Measurements from ENCODE around the gene ZAR1L.

The ZAR1L gene

DNA sequence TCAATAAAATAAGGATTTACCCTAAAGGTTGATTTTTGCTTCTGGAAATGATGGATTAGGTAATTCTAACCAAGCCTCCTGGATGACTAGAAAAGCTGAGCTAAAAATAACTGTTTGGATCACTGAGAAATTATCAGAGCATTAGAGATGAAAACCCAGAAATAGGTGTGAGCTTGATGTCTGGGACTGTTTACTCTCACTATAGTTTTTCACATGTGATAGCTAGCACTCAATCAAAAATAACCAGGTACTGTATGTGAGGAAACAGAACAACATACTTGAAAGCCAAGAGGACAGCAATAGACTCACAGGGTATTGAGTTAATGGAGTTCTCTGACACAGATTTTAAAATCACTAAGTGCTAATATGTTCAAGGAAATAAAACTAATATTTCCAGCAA is 9.5 kb downstream of the ZAR1L start:
- TF ChIP-seq POLR2A (IDR thresholded peaks at IDR 0.05; ENCODE audit: low read depth, low read length), result no peak
- TF ChIP-seq PAX5 (IDR thresholded peaks at IDR 0.05; ENCODE audit: insufficient read depth, low read length, severe bottlenecking), result no peak
- no peak for TF ChIP-seq POU2F2 (IDR thresholded peaks at IDR 0.05; ENCODE audit: low read depth, low read length)
- DNase-seq (ENCODE audit: insufficient read length, low spot score), result no peak
- FAIRE-seq, result no peak

GRCh38 chr13:32302461-32302860 is 12.7 kb downstream of the ZAR1L start:
- TF ChIP-seq SPI1 (IDR thresholded peaks at IDR 0.05; ENCODE audit: low read depth, low read length) (no peak), PAX5 (IDR thresholded peaks at IDR 0.05; ENCODE audit: insufficient read depth, low read length, severe bottlenecking) (no peak), POU2F2 (IDR thresholded peaks at IDR 0.05; ENCODE audit: low read depth, low read length) (no peak), POLR2A (IDR thresholded peaks at IDR 0.05; ENCODE audit: low read depth, low read length) (no peak), TAF1 (IDR thresholded peaks at IDR 0.05; ENCODE audit: low read depth, low read length) (no peak), POLR2AphosphoS5 (IDR thresholded peaks at IDR 0.05; ENCODE audit: low read depth, low read length) (no peak)
- DNase-seq (ENCODE audit: insufficient read length, low spot score) (no peak), FAIRE-seq (no peak)

GRCh38 chr13:32300920-32301319 is 14.2 kb downstream of the ZAR1L start:
- no peak for DNase-seq (ENCODE audit: insufficient read length, low spot score)
- TF ChIP-seq TAF1 (IDR thresholded peaks at IDR 0.05; ENCODE audit: low read depth, low read length) (no peak), SPI1 (IDR thresholded peaks at IDR 0.05; ENCODE audit: low read depth, low read length) (no peak), POU2F2 (IDR thresholded peaks at IDR 0.05; ENCODE audit: low read depth, low read length) (no peak), PAX5 (IDR thresholded peaks at IDR 0.05; ENCODE audit: insufficient read depth, low read length, severe bottlenecking) (no peak), POLR2A (IDR thresholded peaks at IDR 0.05; ENCODE audit: low read depth, low read length) (no peak), POLR2AphosphoS5 (IDR thresholded peaks at IDR 0.05; ENCODE audit: low read depth, low read length) (no peak)
- no peak for FAIRE-seq

- FAIRE-seq (no peak), DNase-seq (ENCODE audit: insufficient read length, low spot score) (no peak)
- TF ChIP-seq POLR2A (IDR thresholded peaks at IDR 0.05; ENCODE audit: low read depth, low read length) (no peak), POU2F2 (IDR thresholded peaks at IDR 0.05; ENCODE audit: low read depth, low read length) (no peak), SPI1 (IDR thresholded peaks at IDR 0.05; ENCODE audit: low read depth, low read length) (no peak), POLR2AphosphoS5 (IDR thresholded peaks at IDR 0.05; ENCODE audit: low read depth, low read length) (no peak), TAF1 (IDR thresholded peaks at IDR 0.05; ENCODE audit: low read depth, low read length) (no peak), PAX5 (IDR thresholded peaks at IDR 0.05; ENCODE audit: insufficient read depth, low read length, severe bottlenecking) (no peak)
These were observed 14.8 kb downstream of the ZAR1L start for GRCh38 chr13:32300406-32300805.

GRCh38 chr13:32299893-32300292 is 15.3 kb downstream of the ZAR1L start:
- TF ChIP-seq PAX5 (IDR thresholded peaks at IDR 0.05; ENCODE audit: insufficient read depth, low read length, severe bottlenecking) (no peak), POLR2A (IDR thresholded peaks at IDR 0.05; ENCODE audit: low read depth, low read length) (no peak), POU2F2 (IDR thresholded peaks at IDR 0.05; ENCODE audit: low read depth, low read length) (no peak), POLR2AphosphoS5 (IDR thresholded peaks at IDR 0.05; ENCODE audit: low read depth, low read length) (no peak), TAF1 (IDR thresholded peaks at IDR 0.05; ENCODE audit: low read depth, low read length) (no peak), SPI1 (IDR thresholded peaks at IDR 0.05; ENCODE audit: low read depth, low read length) (no peak)

GRCh38 chr13:32298695-32299094 is 16.5 kb downstream of the ZAR1L start:
- no peak for DNase-seq (ENCODE audit: insufficient read length, low spot score)
- TF ChIP-seq TAF1 (IDR thresholded peaks at IDR 0.05; ENCODE audit: low read depth, low read length) (no peak), POLR2A (IDR thresholded peaks at IDR 0.05; ENCODE audit: low read depth, low read length) (no peak), POLR2AphosphoS5 (IDR thresholded peaks at IDR 0.05; ENCODE audit: low read depth, low read length) (no peak), POU2F2 (IDR thresholded peaks at IDR 0.05; ENCODE audit: low read depth, low read length) (no peak), SPI1 (IDR thresholded peaks at IDR 0.05; ENCODE audit: low read depth, low read length) (no peak), PAX5 (IDR thresholded peaks at IDR 0.05; ENCODE audit: insufficient read depth, low read length, severe bottlenecking) (no peak)
- FAIRE-seq, result no peak

More at GRCh38 chr13:32299893-32300292, 15.3 kb downstream of the ZAR1L start:
- no peak for FAIRE-seq
- no peak for DNase-seq (ENCODE audit: insufficient read length, low spot score)

DNA sequence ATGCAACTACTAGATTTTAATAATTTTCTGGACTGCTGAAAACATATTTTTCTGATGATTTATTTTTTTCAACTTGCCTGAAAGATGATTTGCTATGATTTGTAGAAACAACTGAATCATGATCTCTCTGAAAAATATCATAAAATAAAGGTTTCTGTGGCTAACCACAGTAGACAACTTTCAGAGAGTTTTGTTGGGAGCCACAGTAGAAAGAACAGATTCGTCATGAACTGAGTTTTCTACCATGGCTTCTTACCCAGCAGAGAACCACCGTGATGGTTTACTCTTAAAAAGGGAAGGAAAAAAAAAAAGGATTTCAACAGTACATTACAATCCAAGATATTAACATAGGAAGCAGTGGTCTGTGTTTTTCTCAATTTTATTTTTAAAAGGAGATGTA is 18.0 kb downstream of the ZAR1L start:
- no peak for DNase-seq (ENCODE audit: insufficient read length, low spot score)
- TF ChIP-seq POLR2AphosphoS5 (IDR thresholded peaks at IDR 0.05; ENCODE audit: low read depth, low read length) (no peak), POLR2A (IDR thresholded peaks at IDR 0.05; ENCODE audit: low read depth, low read length) (no peak), POU2F2 (IDR thresholded peaks at IDR 0.05; ENCODE audit: low read depth, low read length) (no peak), SPI1 (IDR thresholded peaks at IDR 0.05; ENCODE audit: low read depth, low read length) (no peak), PAX5 (IDR thresholded peaks at IDR 0.05; ENCODE audit: insufficient read depth, low read length, severe bottlenecking) (no peak), TAF1 (IDR thresholded peaks at IDR 0.05; ENCODE audit: low read depth, low read length) (no peak)
- no peak for FAIRE-seq

- TF ChIP-seq POLR2AphosphoS5 (IDR thresholded peaks at IDR 0.05; ENCODE audit: low read depth, low read length), result no peak
- no peak for TF ChIP-seq TAF1 (IDR thresholded peaks at IDR 0.05; ENCODE audit: low read depth, low read length)
- TF ChIP-seq POU2F2 (IDR thresholded peaks at IDR 0.05; ENCODE audit: low read depth, low read length), result no peak
- no peak for TF ChIP-seq SPI1 (IDR thresholded peaks at IDR 0.05; ENCODE audit: low read depth, low read length)
- no peak for TF ChIP-seq PAX5 (IDR thresholded peaks at IDR 0.05; ENCODE audit: insufficient read depth, low read length, severe bottlenecking)
- TF ChIP-seq POLR2A (IDR thresholded peaks at IDR 0.05; ENCODE audit: low read depth, low read length), result no peak
These were observed 29.6 kb downstream of the ZAR1L start for GRCh38 chr13:32285633-32285965.

GRCh38 chr13:32284927-32285632 is 30.1 kb downstream of the ZAR1L start:
- FAIRE-seq (no peak), DNase-seq (ENCODE audit: insufficient read length, low spot score) (no peak)
- no peak for TF ChIP-seq POLR2A (IDR thresholded peaks at IDR 0.05; ENCODE audit: low read depth, low read length)
- TF ChIP-seq PAX5 (IDR thresholded peaks at IDR 0.05; ENCODE audit: insufficient read depth, low read length, severe bottlenecking), result no peak
- no peak for TF ChIP-seq POLR2AphosphoS5 (IDR thresholded peaks at IDR 0.05; ENCODE audit: low read depth, low read length)
- no peak for TF ChIP-seq SPI1 (IDR thresholded peaks at IDR 0.05; ENCODE audit: low read depth, low read length)
- TF ChIP-seq TAF1 (IDR thresholded peaks at IDR 0.05; ENCODE audit: low read depth, low read length), result no peak
- TF ChIP-seq POU2F2 (IDR thresholded peaks at IDR 0.05; ENCODE audit: low read depth, low read length), result no peak

More at GRCh38 chr13:32285633-32285965, 29.6 kb downstream of the ZAR1L start:
- FAIRE-seq, result no peak
- DNase-seq (ENCODE audit: insufficient read length, low spot score), result no peak
